ENCODE data around the gene SLC41A3.

DNA sequence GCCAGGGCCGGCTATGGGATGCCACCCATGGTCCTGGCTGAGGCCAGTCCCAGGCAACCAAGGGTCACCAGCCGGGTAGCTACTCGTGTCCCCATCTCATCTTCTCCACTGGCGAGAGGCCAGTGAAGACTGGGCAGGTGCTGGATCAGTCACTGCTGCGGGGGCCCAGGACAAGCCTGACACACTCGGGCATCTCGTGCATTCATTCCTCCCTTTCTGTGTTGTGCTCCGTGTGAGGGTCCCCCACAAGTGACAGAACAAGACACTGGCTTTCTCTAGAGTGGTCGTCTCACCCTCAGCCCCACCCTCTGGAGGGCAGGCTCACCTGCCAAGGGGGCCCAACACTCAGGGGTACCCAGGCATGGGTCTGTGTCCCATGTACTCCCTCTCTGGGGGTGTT is 66.6 kb downstream of the SLC41A3 start:
- TF ChIP-seq POLR2A (IDR thresholded peaks at IDR 0.05; ENCODE audit: low read length) (no peak), GATA1 (IDR thresholded peaks at IDR 0.05; ENCODE audit: low read depth, low read length) (no peak)

Data from erythroblast (primary cell).